Measurements from ENCODE around the gene GBP5. TPM values are rescaled to one million over a fixed set of nuclear protein-coding genes. Genes with fewer than 3 reads are reported as not detected.

Gene GBP5
- total RNA-seq, 2 experiments from 2014 or later, result not detected

DNA sequence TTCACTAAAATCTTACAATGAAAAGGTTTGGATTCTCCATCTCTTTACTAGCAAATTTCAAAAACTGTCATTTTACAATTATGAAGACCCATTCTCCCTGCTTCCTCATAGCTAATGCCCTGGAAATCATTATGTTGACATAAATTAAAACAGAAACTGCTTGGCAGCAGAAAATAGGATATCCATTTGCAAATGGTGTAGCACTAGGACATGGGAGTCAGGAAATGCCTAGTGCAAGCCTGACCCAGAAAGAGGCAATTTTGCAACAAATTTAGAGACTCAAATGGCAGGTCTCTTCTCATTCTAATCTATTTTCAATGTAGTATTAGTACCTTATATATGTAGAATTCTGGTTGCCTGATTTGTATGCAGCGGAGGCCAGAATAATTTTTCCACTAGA is 2.2 kb downstream of the GBP5 start:
- H2AFZ ChIP-seq (ENCODE audit: low read length), result no peak overlapping the region
- H3K79me2 ChIP-seq (ENCODE audit: insufficient read depth, low read depth, low read length), result no peaks in the 10 kb centered on the region
- intact Hi-C loops (cut with micrococcal nuclease; ENCODE audit: unreplicated experiment), result no loop called here
- no peak for DNase-seq (ENCODE audit: low spot score)
- no peaks in the 10 kb centered on the region for H3K36me3 ChIP-seq (ENCODE audit: insufficient read depth, low read length)
- no peak overlapping the region for H3K4me3 ChIP-seq (ENCODE audit: low read depth, low read length, poor library complexity, severe bottlenecking)
- ChIA-PET POLR2A (no interaction called here), CTCF (ENCODE audit: unreplicated experiment) (no interaction called here)
- no peaks in the 10 kb centered on the region for H4K20me1 ChIP-seq (ENCODE audit: insufficient read depth, low read length)
- H3K9me2 ChIP-seq (ENCODE audit: insufficient read depth, low read length), result no peaks in the 10 kb centered on the region
- no peaks in the 10 kb centered on the region for H3K9me3 ChIP-seq (ENCODE audit: low read length)
- no peaks in the 10 kb centered on the region for H3K4me1 ChIP-seq (ENCODE audit: insufficient read depth, low read length, poor library complexity, severe bottlenecking)
- no peak overlapping the region for H3K4me2 ChIP-seq (ENCODE audit: low read length)
- no peak overlapping the region for H3K27ac ChIP-seq (ENCODE audit: low read depth, low read length, poor library complexity, severe bottlenecking)
- TF ChIP-seq, protein P1, sequence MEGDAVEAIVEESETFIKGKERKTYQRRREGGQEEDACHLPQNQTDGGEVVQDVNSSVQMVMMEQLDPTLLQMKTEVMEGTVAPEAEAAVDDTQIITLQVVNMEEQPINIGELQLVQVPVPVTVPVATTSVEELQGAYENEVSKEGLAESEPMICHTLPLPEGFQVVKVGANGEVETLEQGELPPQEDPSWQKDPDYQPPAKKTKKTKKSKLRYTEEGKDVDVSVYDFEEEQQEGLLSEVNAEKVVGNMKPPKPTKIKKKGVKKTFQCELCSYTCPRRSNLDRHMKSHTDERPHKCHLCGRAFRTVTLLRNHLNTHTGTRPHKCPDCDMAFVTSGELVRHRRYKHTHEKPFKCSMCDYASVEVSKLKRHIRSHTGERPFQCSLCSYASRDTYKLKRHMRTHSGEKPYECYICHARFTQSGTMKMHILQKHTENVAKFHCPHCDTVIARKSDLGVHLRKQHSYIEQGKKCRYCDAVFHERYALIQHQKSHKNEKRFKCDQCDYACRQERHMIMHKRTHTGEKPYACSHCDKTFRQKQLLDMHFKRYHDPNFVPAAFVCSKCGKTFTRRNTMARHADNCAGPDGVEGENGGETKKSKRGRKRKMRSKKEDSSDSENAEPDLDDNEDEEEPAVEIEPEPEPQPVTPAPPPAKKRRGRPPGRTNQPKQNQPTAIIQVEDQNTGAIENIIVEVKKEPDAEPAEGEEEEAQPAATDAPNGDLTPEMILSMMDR (conservative IDR thresholded peaks at IDR 0.05; ENCODE audit: low read length), result no peak
- no peak for TF ChIP-seq EZH2phosphoT487 (IDR thresholded peaks at IDR 0.05; ENCODE audit: borderline replicate concordance, low read depth, low read length)
- no TSS peak for BruUV-seq (replicated peaks)

DNA sequence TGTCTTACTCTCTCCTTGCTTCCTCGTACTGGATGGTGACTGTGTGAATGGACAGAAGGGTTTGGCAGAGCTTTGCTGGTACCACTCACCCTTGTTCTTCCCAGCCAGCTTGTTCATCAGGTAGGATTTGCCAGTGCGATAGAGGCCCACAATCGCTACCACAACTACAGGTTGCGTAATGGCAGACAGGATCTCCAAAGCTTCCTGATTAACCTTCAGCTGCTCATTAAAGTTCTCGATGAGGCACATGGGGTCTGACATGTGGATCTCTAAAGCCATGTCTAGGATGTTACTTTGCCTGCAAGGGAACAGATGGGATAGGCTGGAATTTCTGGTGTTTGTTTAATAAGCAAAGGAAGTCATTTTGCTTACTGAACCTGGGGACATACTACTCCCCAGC is 3.4 kb downstream of the GBP5 start:
- Histone ChIP-seq H3K4me2 (ENCODE audit: low read length) (no peak overlapping the region), H3K79me2 (ENCODE audit: insufficient read depth, low read depth, low read length) (no peaks in the 10 kb centered on the region), H2AFZ (ENCODE audit: low read length) (no peak overlapping the region), H3K9me2 (ENCODE audit: insufficient read depth, low read length) (no peaks in the 10 kb centered on the region), H3K9me3 (ENCODE audit: low read length) (no peaks in the 10 kb centered on the region), H4K20me1 (ENCODE audit: insufficient read depth, low read length) (no peaks in the 10 kb centered on the region), H3K36me3 (ENCODE audit: insufficient read depth, low read length) (no peaks in the 10 kb centered on the region), H3K4me3 (ENCODE audit: low read depth, low read length, poor library complexity, severe bottlenecking) (no peak overlapping the region), H3K27ac (ENCODE audit: low read depth, low read length, poor library complexity, severe bottlenecking) (no peak overlapping the region), H3K4me1 (ENCODE audit: insufficient read depth, low read length, poor library complexity, severe bottlenecking) (no peaks in the 10 kb centered on the region)
- BruUV-seq (replicated peaks), result no TSS peak
- DNase-seq (ENCODE audit: low spot score), result no peak
- intact Hi-C loops (cut with micrococcal nuclease; ENCODE audit: unreplicated experiment), result no loop called here
- ChIA-PET POLR2A (interaction anchor here (0.7 kb wide), 1 partner anchor 64 kb away, joined by 3 read pairs; no protein-coding TSS in a partner anchor), CTCF (ENCODE audit: unreplicated experiment) (no interaction called here)
- TF ChIP-seq, protein P1 (conservative IDR thresholded peaks at IDR 0.05; ENCODE audit: low read length), result no peak

DNA sequence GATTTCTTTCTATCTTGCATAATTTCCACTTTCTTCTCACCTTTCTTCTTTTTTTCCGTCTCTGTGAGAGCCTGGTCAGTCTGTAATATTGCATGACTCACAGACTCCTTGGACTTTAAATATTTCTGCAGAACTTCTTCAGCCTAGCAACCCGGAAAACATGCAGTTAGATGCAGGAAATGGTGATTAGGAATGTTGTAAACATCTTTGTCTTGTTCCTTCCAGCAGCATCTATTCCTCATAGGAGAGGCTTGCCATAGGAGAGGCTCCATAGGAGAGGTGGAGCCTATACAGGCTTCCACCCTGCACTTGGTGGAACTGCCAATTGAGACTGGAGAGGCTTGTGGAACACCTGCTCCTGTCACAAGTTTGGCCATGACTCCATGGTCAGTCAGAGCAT is 10.0 kb downstream of the GBP5 start:
- POLR2A ChIA-PET, result no interaction called here
- CTCF ChIA-PET (ENCODE audit: unreplicated experiment), result no interaction called here
- H3K79me2 ChIP-seq (ENCODE audit: insufficient read depth, low read depth, low read length), result no peaks in the 10 kb centered on the region

More for the DNA sequence above, 10.0 kb downstream of the GBP5 start:
- no peaks in the 10 kb centered on the region for H3K4me1 ChIP-seq (ENCODE audit: insufficient read depth, low read length, poor library complexity, severe bottlenecking)
- no peaks in the 10 kb centered on the region for H3K36me3 ChIP-seq (ENCODE audit: insufficient read depth, low read length)
- no peak overlapping the region for H3K4me3 ChIP-seq (ENCODE audit: low read depth, low read length, poor library complexity, severe bottlenecking)
- H2AFZ ChIP-seq (ENCODE audit: low read length), result no peak overlapping the region
- DNase-seq (ENCODE audit: low spot score), result no peak
- H4K20me1 ChIP-seq (ENCODE audit: insufficient read depth, low read length), result no peaks in the 10 kb centered on the region
- H3K9me2 ChIP-seq (ENCODE audit: insufficient read depth, low read length), result no peaks in the 10 kb centered on the region
- no peak overlapping the region for H3K4me2 ChIP-seq (ENCODE audit: low read length)
- no peak for TF ChIP-seq EZH2phosphoT487 (IDR thresholded peaks at IDR 0.05; ENCODE audit: borderline replicate concordance, low read depth, low read length)
- TF ChIP-seq, protein P1 (conservative IDR thresholded peaks at IDR 0.05; ENCODE audit: low read length), result no peak
- BruUV-seq (replicated peaks), result no TSS peak
- H3K27ac ChIP-seq (ENCODE audit: low read depth, low read length, poor library complexity, severe bottlenecking), result no peak overlapping the region
- intact Hi-C loops (cut with micrococcal nuclease; ENCODE audit: unreplicated experiment), result no loop called here
- H3K9me3 ChIP-seq (ENCODE audit: low read length), result no peaks in the 10 kb centered on the region

Data from OCI-LY7 (cell line).